BLaER1 treated with 17β-estradiol and CSF1 and Interleukin-3, amounts not matched to agents 10 nM and 100 nM (cell line): ENCODE measurements around the gene HDGFL3.
"Not testable (repeated sequence)": the region's sequence is repeated elsewhere in the genome, so short reads cannot be mapped to it uniquely, and the experiment has no call there.

ENCODE experiments used
- H3K27ac ChIP-seq, 11 experiments: shearing (Covaris generic); formaldehyde crosslinking; 2 replicates each; pipeline ENCODE4 v1.8.1; 2022
- H3K27me3 ChIP-seq, 11 experiments: shearing (Covaris generic); formaldehyde crosslinking; 2 replicates each; pipeline ENCODE4 v1.8.1; 2022
- H3K36me3 ChIP-seq, 11 experiments: shearing (Covaris generic); formaldehyde crosslinking; 2 replicates each; pipeline ENCODE4 v1.8.1; 2022
- H3K4me1 ChIP-seq, 10 experiments: shearing (Covaris generic); formaldehyde crosslinking; 2 replicates each; pipeline ENCODE4 v1.8.1; 2022
- H3K4me2 ChIP-seq, 11 experiments: shearing (Covaris generic); formaldehyde crosslinking; 2 replicates each; pipeline ENCODE4 v1.8.1; 2022
- H3K4me3 ChIP-seq, 10 experiments: shearing (Covaris generic); formaldehyde crosslinking; 2 replicates each; pipeline ENCODE4 v1.8.1; 2022
- H3K9ac ChIP-seq, 11 experiments: shearing (Covaris generic); formaldehyde crosslinking; 2 replicates each; pipeline ENCODE4 v1.8.1; 2022
- H3K9me3 ChIP-seq, 11 experiments: shearing (Covaris generic); formaldehyde crosslinking; replicated peaks in 1 of 11; 2 replicates each; pipeline ENCODE4 v1.8.1; 2022
- H4K20me1 ChIP-seq, 11 experiments: shearing (Covaris generic); formaldehyde crosslinking; 2 replicates each; pipeline ENCODE4 v1.8.1; 2022
- Cebpa-rat ChIP-seq, 11 experiments: shearing (Covaris generic); IDR thresholded peaks; 2 replicates each; pipeline ENCODE4 v1.8.1; 2022

HDGFL3 gene

GRCh38 chr15:83178869-83179325 lies 28.7 kb downstream of the HDGFL3 start:
- Histone ChIP-seq H3K4me1 (peaks cover 0 to 21% (median 11%) of the 10 kb centered on the region in 10 experiments; a peak in 15 of 20 replicates), H3K36me3 (peaks cover 0 to 48% (median 32%) of the 10 kb centered on the region in 11 experiments; a peak in 15 of 22 replicates), H3K27ac (no peak overlapping the region), H3K27me3 (no peaks in the 10 kb centered on the region), H3K9ac (no peak overlapping the region), H4K20me1 (peaks cover 0 to 45% (median 6%) of the 10 kb centered on the region in 11 experiments; a peak in 7 of 22 replicates), H3K4me3 (no peak overlapping the region), H3K9me3 (peaks cover 0 to 7% (median 0%) of the 10 kb centered on the region in 11 experiments; a peak in 4 of 22 replicates), H3K4me2 (no peak overlapping the region)
- no peak for TF ChIP-seq Cebpa-rat (IDR thresholded peaks at IDR 0.05)

DNA sequence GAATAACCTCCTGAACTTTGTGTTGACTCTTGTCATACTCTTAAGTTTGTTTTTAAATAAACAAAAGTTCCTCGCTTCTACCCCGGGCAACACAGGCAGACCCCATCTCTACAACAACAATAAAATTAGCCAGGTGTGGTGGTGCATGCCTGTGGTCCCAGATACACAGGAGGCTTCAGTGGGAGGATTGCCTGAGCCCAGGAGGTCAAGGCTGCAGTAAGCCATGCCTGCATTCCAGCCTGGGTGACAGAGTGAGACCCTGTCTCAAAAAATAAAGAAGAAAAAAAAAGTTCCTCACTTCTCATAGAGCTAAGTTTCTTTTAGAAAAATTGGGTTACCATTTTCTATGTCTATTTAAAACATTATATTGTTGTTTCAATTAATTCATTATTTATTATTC lies 29.2 kb downstream of the HDGFL3 start:
- no peak overlapping the region for H3K4me2 ChIP-seq
- no peak overlapping the region for H3K4me3 ChIP-seq
- TF ChIP-seq Cebpa-rat (IDR thresholded peaks at IDR 0.05): no peak
- no peak overlapping the region for H3K9ac ChIP-seq
- no peaks in the 10 kb centered on the region for H3K27me3 ChIP-seq
- peaks cover 0 to 45% (median 29%) of the 10 kb centered on the region in 11 experiments; a peak in 16 of 22 replicates for H3K36me3 ChIP-seq
- peaks cover 0 to 40% (median 6%) of the 10 kb centered on the region in 11 experiments; a peak in 7 of 22 replicates for H4K20me1 ChIP-seq
- no peak overlapping the region for H3K27ac ChIP-seq
- peaks cover 0 to 7% (median under 1%) of the 10 kb centered on the region in 11 experiments; a peak in 5 of 22 replicates for H3K9me3 ChIP-seq
- H3K4me1 ChIP-seq: peaks cover 0 to 21% (median 11%) of the 10 kb centered on the region in 10 experiments; a peak in 15 of 20 replicates

GRCh38 chr15:83174891-83175290 lies 32.7 kb downstream of the HDGFL3 start:
- no peak for TF ChIP-seq Cebpa-rat (IDR thresholded peaks at IDR 0.05)
- Histone ChIP-seq H3K4me3 (no peak overlapping the region), H3K9ac (no peak overlapping the region), H3K4me2 (peak overlapping the region in 9 of 11 experiments; percentile 20 to 53 (median 42); a peak in 9 of 22 replicates), H4K20me1 (peaks cover 0 to 24% (median 6%) of the 10 kb centered on the region in 11 experiments; a peak in 5 of 22 replicates), H3K4me1 (peaks cover 0 to 21% (median 11%) of the 10 kb centered on the region in 10 experiments; a peak in 15 of 20 replicates), H3K36me3 (peaks cover 0 to 59% (median 41%) of the 10 kb centered on the region in 11 experiments; a peak in 18 of 22 replicates), H3K9me3 (peaks cover 14 to 34% (median 28%) of the 10 kb centered on the region in 11 experiments), H3K27me3 (no peaks in the 10 kb centered on the region), H3K27ac (peak overlapping the region in 5 of 11 experiments; percentile 3 to 28 (median 11); a peak in 4 of 22 replicates)

GRCh38 chr15:83170474-83171165 lies 37.0 kb downstream of the HDGFL3 start:
- Histone ChIP-seq H3K27me3 (no peaks in the 10 kb centered on the region), H3K4me1 (peaks cover 0 to 10% (median 8%) of the 10 kb centered on the region in 10 experiments; a peak in 15 of 20 replicates), H3K27ac (no peak overlapping the region), H4K20me1 (peaks cover 0 to 2% (median 0%) of the 10 kb centered on the region in 11 experiments; a peak in 3 of 22 replicates), H3K9me3 (peaks cover 53 to 75% (median 69%) of the 10 kb centered on the region in 11 experiments), H3K36me3 (peaks cover 11 to 73% (median 45%) of the 10 kb centered on the region in 11 experiments; a peak in 19 of 22 replicates), H3K4me2 (no peak overlapping the region), H3K4me3 (peak overlapping the region in 1 of 10 experiments; percentile 16; a peak in 2 of 20 replicates), H3K9ac (no peak overlapping the region)
- no peak for TF ChIP-seq Cebpa-rat (IDR thresholded peaks at IDR 0.05)

DNA sequence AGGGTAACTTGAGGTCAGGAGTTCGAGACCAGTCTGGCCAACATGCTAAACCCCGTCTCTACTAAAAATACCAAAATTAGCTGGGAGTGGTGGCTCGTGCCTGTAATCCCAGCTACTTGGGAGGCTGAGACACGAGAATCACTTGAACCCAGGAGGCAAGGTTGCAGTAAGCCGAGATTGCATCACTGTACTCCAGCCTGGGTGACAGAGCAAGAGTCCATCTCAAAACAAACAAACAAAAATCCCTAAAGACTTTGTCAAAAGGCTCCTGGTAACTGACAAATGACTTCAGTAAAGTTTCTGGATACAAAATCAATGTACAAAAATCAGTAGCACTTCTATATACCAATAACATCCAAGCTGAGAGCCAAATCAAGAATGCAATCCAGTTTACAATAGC lies 38.0 kb downstream of the HDGFL3 start:
- Histone ChIP-seq H4K20me1 (peaks cover 0 to 10% (median 0%) of the 10 kb centered on the region in 11 experiments; a peak in 5 of 22 replicates), H3K9me3 (peaks cover 53 to 79% (median 76%) of the 10 kb centered on the region in 11 experiments), H3K36me3 (peaks cover 11 to 70% (median 50%) of the 10 kb centered on the region in 11 experiments; a peak in 19 of 22 replicates)
- H3K27ac ChIP-seq, H3K4me2 ChIP-seq, H3K27me3 ChIP-seq, H3K9ac ChIP-seq, H3K4me1 ChIP-seq, H3K4me3 ChIP-seq: not testable (repeated sequence)

DNA sequence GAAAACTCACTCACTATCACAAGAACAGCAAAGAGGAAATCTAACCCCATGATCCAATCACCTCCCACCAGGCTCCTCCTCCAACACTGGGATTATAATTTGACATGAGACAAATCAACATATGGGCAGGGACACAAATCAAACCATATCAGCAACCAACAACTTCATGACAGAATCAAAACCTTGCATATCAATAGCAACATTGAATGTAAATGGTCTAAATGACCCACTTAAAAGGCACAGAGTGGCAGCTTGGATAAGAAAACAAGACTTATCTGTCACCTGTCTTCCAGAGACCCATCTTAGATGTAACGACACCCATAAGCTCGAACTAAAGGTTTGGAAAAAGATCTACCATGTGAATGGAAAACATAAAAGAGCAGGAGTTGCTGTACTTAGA lies 40.8 kb downstream of the HDGFL3 start:
- Histone ChIP-seq H4K20me1 (peaks cover 0 to 23% (median 0%) of the 10 kb centered on the region in 11 experiments; a peak in 5 of 22 replicates), H3K27ac (no peak overlapping the region), H3K36me3 (peaks cover 15 to 79% (median 60%) of the 10 kb centered on the region in 11 experiments; a peak in 21 of 22 replicates), H3K4me1 (peaks cover 0 to 9% (median 0%) of the 10 kb centered on the region in 10 experiments; a peak in 4 of 20 replicates), H3K27me3 (no peaks in the 10 kb centered on the region), H3K4me3 (0 out of 20 replicates have a peak overlapping the region, but pooled peaks of 1 of the 10 experiments have one; percentile 6), H3K9ac (no peak overlapping the region), H3K9me3 (peaks cover 53 to 69% (median 63%) of the 10 kb centered on the region in 11 experiments), H3K4me2 (no peak overlapping the region)
- no peak for TF ChIP-seq Cebpa-rat (IDR thresholded peaks at IDR 0.05)

DNA sequence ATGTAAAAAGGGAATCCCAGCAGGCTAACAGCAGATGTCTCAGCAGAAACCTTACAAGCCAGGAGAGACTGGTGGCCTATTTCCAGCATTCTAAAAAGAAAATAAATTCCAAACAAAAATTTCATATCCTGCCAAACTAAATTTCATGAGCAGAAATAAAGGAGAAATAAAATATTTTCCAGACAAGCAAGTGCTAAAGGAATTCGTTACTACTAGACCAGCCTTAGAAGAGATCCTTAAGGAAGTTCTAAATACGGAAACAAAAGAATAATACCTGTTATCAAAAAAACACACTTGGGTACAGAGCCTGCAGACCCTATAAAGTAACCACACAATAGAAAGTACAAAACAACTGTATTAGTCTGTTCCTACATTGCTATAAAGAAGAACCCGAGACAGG lies 41.4 kb downstream of the HDGFL3 start:
- no peak for TF ChIP-seq Cebpa-rat (IDR thresholded peaks at IDR 0.05)
- Histone ChIP-seq H3K36me3 (peaks cover 18 to 80% (median 62%) of the 10 kb centered on the region in 11 experiments), H3K4me3 (0 out of 20 replicates have a peak overlapping the region, but pooled peaks of 1 of the 10 experiments have one; percentile 6)

DNA sequence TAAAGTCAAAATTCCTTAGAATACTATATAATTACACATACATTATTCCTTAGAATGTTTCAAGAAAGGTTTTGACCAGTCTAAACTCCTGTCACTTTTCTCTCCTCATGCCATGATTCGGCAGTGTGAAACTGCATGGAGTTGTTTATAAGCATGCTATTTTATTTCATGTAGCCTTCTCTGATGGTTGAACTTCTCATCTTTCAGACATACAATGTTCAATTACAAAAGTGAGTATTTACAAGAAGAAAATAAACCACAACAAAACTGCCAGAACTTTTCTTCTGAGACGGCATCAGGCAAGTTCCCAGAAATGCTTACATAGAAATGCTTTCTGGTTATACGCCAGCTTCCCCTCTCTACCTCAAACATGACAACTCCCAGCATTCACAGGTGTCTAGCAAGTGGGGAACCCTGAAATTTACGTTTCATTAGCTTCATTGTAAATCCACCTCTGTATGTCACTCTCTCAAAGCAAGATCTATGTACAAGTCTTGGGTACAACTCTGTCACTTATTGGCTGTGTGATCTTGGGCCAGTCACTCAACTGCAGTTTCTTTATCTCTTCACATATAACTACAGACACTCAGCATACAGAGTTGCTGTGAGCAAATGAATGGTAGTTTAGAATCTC lies 42.7 kb downstream of the HDGFL3 start:
- peaks cover 30 to 87% (median 65%) of the 10 kb centered on the region in 11 experiments for H3K36me3 ChIP-seq
- peaks cover 39 to 51% (median 48%) of the 10 kb centered on the region in 11 experiments for H3K9me3 ChIP-seq
- H4K20me1 ChIP-seq: peaks cover 0 to 25% (median 0%) of the 10 kb centered on the region in 11 experiments; a peak in 5 of 22 replicates
- TF ChIP-seq Cebpa-rat (IDR thresholded peaks at IDR 0.05): no peak
- no peaks in the 10 kb centered on the region for H3K27me3 ChIP-seq
- H3K9ac ChIP-seq: no peak overlapping the region
- no peak overlapping the region for H3K4me3 ChIP-seq
- no peak overlapping the region for H3K4me2 ChIP-seq
- H3K4me1 ChIP-seq: peaks cover 0 to 9% (median 0%) of the 10 kb centered on the region in 10 experiments; a peak in 4 of 20 replicates
- no peak overlapping the region for H3K27ac ChIP-seq

More for the DNA sequence above, 41.4 kb downstream of the HDGFL3 start:
- no peak overlapping the region for H3K4me2 ChIP-seq
- H3K9me3 ChIP-seq: peaks cover 52 to 65% (median 61%) of the 10 kb centered on the region in 11 experiments
- no peaks in the 10 kb centered on the region for H3K27me3 ChIP-seq
- H3K9ac ChIP-seq: no peak overlapping the region
- no peak overlapping the region for H3K27ac ChIP-seq
- peaks cover 0 to 24% (median 0%) of the 10 kb centered on the region in 11 experiments; a peak in 5 of 22 replicates for H4K20me1 ChIP-seq
- peaks cover 0 to 9% (median 0%) of the 10 kb centered on the region in 10 experiments; a peak in 4 of 20 replicates for H3K4me1 ChIP-seq
